ENCODE data around the gene ADO.
A peak's percentile ranks its signal among the peaks of the same experiment; 100 is the strongest.
"Not testable (repeated sequence)": the region's sequence is repeated elsewhere in the genome, so short reads cannot be mapped to it uniquely, and the experiment has no call there.

The ADO gene

GRCh38 chr10:62804356-62805230 is at the start of gene ADO:
ADO (plus strand) TSS chr10:62804720; CDS start chr10:62805060, 340 bp downstream.
- peak; percentile 61 for DNase-seq (ENCODE audit: low read depth)

DNA sequence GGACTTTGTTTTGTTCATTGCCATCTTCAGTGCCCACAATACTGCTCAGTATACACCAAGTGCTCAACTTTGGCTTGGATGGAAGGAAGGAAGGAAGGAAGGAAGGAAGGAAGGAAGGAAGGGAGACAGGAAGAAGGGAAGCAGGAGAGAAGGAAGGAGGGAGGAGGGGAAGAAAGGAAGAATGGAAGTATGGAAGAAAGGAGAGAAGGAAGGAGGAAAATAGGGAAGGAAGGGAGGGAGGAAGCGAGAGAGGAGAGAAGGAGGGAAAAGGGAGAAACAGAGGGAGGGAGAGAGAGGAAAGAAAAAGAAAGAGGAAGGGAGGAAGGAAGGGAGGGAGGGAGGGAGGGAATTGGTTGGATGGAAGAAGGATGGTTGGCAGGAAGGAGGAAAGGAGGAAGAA is 49.6 kb upstream of the ADO start:
- no peak for DNase-seq (ENCODE audit: low read depth)

DNA sequence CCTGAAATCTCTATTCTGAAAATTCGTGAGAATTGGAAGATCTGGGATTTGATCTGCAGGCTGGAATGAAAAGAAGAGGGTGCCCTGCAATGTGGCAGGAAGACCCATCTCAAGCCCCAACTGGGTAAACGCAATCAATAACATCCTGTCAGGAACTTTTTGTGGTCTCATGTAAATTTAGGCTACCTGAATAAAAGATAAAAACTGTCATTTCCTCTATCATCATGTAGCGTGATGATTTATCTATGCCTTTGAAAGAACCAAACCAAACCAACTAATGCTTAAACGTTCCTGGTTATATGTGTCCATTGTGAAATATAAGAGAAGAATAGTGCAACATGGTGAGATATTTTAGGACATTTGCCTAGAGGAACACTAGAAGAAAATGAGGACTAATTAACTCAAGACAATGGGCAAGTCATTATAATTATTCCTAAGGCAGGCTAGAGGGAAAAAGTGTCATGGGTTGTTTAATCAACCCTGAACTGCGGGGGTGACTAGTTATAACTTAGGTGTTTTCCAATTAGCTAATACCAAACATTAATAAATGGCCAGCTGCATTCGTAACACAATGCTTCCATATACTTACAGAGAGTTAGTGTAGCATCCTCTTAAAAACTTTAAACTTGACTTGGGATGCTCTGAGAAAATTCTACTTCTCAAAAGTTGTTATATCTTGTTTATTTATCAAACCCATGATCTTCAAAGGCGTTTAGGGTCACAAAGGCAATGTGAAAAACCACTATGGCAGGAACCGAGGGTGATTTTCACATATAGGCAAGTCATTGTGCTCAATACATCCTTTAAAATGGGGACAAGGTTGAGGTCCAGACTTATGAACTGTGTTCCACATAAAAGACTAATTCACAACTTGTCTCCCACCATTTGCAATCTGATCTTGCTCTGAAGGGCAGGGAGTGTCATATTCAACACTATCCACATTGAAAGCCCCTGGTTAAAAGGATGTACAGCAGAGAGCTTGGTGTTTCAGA is 48.6 kb upstream of the ADO start:
- no peak for DNase-seq (ENCODE audit: low read depth)

DNA sequence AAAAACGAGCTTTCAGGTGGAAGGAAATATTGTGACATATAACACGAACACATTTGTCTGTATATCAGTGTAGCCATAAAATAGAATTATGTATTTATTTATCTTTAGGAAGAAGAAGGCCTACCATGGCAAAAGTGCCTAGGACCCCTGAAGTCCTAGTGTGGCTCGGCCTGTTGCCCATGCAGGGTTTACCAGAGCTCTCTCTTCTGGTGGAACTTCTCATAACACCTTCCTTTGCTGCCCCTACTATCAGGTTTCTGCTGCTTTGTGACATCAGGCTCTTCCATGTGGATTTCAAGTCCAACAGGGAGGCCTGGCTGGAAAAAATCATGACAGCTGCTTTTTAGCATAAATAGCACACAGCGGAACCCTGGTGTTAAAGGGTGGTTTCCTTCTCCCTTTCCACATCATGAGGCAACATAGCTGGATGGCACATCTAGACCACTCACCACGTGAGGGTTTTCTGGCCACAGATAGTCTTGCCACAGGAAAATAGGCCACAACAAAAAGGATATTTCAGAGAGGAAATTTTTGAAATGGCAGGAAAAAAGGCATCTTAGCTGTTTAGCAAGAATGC is 44.8 kb upstream of the ADO start:
- DNase-seq (ENCODE audit: low read depth): no peak

DNA sequence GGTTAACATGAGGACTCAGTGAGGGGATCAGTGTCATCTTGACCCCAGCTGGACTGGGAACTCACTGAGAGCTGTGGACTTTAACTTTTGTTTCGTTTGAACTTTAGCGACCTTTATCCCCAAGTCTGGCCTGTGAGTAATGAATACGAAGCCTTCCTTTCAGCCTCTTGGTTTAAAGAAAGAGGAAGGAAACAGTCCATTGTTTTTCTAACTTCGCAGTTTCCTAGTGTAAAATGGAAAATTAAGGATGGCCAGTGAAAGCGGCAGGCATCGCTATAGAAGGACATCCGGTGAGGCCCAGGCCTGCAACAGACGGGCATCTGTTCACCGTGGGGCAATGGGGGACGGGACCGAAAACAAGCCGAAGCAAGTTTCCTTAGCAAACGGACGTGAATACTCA is 44.1 kb upstream of the ADO start:
- DNase-seq (ENCODE audit: low read depth): no peak

DNA sequence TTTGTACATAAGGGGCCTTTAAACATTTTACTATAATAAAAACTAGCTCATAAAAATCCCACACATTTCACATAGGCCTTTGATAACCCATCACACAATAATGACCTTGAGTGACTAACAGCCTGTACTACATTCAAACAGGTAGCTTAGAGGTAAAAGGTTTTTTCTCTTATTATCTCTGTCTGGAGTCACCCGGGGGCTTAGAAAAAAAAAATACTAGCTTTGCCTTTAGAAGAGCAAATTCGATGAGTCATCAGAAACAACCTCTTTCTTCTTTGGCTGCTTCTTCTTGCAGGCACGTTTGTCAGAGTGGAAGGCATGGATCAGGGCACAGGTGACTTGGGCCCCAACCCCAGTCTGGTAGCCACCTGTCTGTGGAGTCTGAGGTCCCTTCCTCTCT is 43.4 kb upstream of the ADO start:
- DNase-seq (ENCODE audit: low read depth): no peak

- DNase-seq (ENCODE audit: low read depth): no peak
These were observed 41.4 kb upstream of the ADO start for GRCh38 chr10:62763155-62763554.

- DNase-seq (ENCODE audit: low read depth): no peak
These were observed 40.5 kb upstream of the ADO start for GRCh38 chr10:62764011-62764410.

- no peak for DNase-seq (ENCODE audit: low read depth)
These were observed 38.8 kb upstream of the ADO start for GRCh38 chr10:62765726-62766125.

- DNase-seq (ENCODE audit: low read depth): no peak
These were observed 38.1 kb upstream of the ADO start for GRCh38 chr10:62766386-62766785.

DNA sequence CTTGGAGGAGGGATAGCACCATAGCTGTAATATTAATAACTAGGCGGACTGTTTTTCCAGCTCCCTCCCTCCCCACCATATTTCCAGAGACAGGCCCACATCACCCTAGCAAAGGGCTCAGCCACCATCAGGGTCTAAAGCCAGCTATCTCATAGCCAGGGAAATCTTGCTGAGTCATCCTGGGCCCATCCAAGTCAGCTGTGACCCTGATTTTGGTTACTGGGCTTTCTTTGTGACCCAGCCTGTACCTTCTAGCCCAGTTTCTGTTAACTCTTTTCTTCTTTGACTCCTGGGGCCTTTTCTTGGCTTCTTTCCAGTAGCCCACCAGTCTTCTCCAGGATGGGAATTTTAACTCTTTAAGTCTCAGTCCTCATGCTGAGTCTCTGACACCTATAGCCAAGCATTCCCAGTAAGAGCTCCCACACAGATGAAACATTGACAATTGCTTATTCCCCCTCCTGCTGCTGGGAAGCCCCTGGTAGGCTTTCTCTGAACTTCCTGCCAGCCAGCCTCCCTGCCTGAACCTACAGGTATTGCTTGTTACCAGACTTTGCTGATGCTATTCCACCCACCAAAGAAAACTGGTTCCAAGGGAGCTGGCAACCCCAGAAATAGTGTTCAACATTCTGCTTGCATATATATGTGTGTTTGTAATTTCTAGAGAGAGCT is 34.8 kb upstream of the ADO start:
- no peak for DNase-seq (ENCODE audit: low read depth)

GRCh38 chr10:62772186-62772974 is 32.1 kb upstream of the ADO start:
- no peak for DNase-seq (ENCODE audit: low read depth)

- no peak for DNase-seq (ENCODE audit: low read depth)
These were observed 26.4 kb upstream of the ADO start for GRCh38 chr10:62778125-62778524.

DNA sequence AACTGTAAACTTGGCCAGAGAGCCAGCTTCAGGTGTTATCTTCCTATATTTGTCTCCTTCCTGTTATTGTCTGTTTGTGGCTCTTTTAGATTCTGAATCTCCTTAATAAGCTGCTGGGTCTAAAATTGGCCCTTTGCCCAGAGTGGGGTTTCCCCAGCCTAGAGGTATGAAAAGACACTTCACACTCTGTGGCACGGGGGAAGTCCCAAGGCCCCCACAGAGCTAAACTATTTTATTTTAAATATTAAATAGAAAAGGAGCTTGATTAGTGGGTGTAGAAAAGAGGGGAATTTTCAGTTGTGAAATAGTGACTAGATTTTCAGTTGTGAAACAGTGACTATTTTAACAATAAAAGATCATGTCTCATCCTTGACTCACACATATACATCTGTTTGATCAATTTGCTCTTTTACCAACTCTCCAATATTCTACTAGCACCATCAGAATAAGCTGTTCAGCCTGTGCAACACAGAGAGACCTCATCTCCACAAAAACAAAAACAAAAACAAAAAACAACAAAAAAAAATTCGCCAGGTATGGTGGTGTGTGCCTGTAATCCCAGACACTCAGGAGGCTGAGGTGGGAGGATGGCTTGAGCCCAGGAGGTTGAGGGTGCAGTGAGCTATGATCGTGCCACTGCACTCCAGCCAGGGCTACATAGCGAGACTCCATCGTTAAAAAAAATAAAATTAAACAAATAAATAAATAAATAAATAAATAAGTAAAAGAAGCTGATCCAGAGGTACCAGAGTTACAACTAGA is 24.9 kb upstream of the ADO start:
- DNase-seq (ENCODE audit: low read depth): no peak

GRCh38 chr10:62784537-62784936 is 20.0 kb upstream of the ADO start:
- DNase-seq (ENCODE audit: low read depth): not testable (repeated sequence)

DNA sequence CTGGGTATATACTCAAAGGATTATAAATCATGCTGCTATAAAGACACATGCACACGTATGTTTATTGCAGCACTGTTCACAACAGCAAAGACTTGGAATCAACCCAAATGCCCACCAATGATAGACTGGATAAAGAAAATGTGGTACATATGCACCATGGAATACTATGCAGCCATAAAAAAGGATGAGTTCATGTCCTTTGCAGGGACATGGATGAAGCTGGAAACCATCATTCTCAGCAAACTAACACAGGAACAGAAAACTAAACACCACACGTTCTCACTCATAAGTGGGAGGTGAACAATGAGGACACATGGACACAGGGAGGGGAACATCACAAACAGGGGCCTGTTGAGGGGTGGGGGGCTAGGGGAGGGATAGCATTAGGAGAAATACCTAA is 16.2 kb upstream of the ADO start:
- not testable (repeated sequence) for DNase-seq (ENCODE audit: low read depth)

GRCh38 chr10:62788861-62789467 is 15.6 kb upstream of the ADO start:
- no peak for DNase-seq (ENCODE audit: low read depth)

GRCh38 chr10:62790019-62790555 is 14.4 kb upstream of the ADO start:
- no peak for DNase-seq (ENCODE audit: low read depth)

- no peak for DNase-seq (ENCODE audit: low read depth)
These were observed 13.9 kb upstream of the ADO start for GRCh38 chr10:62790571-62790970.

DNA sequence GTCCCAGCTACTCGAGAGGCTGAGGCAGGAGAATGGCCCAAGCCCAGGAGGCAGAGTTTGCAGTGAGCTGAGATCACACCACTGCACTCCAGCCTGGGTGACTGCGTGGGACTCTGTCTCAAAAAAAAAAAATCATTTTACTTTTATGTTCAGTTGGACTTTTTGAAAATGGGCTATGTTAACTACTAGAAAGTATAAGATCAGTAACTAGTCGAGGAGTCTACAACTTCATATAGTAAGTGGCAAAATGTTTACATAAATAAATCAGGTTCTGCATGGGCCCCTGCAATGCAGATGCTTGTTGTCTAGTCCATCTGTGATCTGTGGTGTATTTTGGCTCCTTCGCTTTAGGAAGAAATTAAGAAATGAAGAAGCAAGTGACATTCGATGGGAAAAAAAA is 12.3 kb upstream of the ADO start:
- no peak for DNase-seq (ENCODE audit: low read depth)

Measured in GM04504 (cell line).